GM23338 (cell line): ENCODE measurements around the gene TEDC2. TPM values are rescaled to one million over a fixed set of nuclear protein-coding genes. Genes with fewer than 3 reads are reported as not detected.

ENCODE experiments used
- ATAC-seq: fragments of 200-7000 bp; cut with Tn5 transposase; 3 replicates; pipeline ENCODE4 v1.9.1; 2020
- DNase-seq: peaks from one replicate; pipeline ENCODE4 v3.0.0-alpha.2; 2015; ENCODE audit warnings: low spot score
- H2AFZ ChIP-seq: fragments of 200-600 bp; sonication (generic); 2 replicates; pipeline ENCODE4 v1.8.0; 2016; ENCODE audit warnings: antibody characterized with exemption, mild to moderate bottlenecking, moderate library complexity
- H3F3A ChIP-seq: fragments of 200-600 bp; sonication (generic); replicated peaks from 2 replicates; pipeline ENCODE4 v1.8.0; 2017; ENCODE audit warnings: antibody characterized with exemption, mixed run types, low read depth
- H3K27ac ChIP-seq: fragments of 200-600 bp; sonication (generic); 2 replicates; pipeline ENCODE4 v1.6.1; 2016; ENCODE audit warnings: low read depth
- H3K27me3 ChIP-seq: fragments of 200-600 bp; sonication (generic); 2 replicates; pipeline ENCODE4 v1.8.0; 2016; ENCODE audit warnings: mild to moderate bottlenecking, mixed run types, moderate library complexity; ENCODE audit not compliant: insufficient read depth
- H3K36me3 ChIP-seq: fragments of 200-600 bp; sonication (generic); 2 replicates; pipeline ENCODE4 v1.8.0; 2016; ENCODE audit warnings: mild to moderate bottlenecking; ENCODE audit not compliant: insufficient read depth
- H3K4me1 ChIP-seq: fragments of 200-600 bp; sonication (generic); 2 replicates; pipeline ENCODE4 v1.8.0; 2016; ENCODE audit warnings: mild to moderate bottlenecking, moderate library complexity; ENCODE audit not compliant: insufficient read depth
- H3K4me2 ChIP-seq: fragments of 200-600 bp; sonication (generic); 2 replicates; pipeline ENCODE4 v1.7.1; 2017; ENCODE audit warnings: mixed run types
- H3K4me3 ChIP-seq: fragments of 200-600 bp; sonication (generic); 2 replicates; pipeline ENCODE4 v1.6.1; 2016; ENCODE audit warnings: mixed run types
- H3K79me2 ChIP-seq: fragments of 200-600 bp; sonication (generic); replicated peaks from 2 replicates; pipeline ENCODE4 v1.8.0; 2017; ENCODE audit warnings: mild to moderate bottlenecking; ENCODE audit not compliant: insufficient read depth
- H3K9me2 ChIP-seq: fragments of 200-600 bp; sonication (generic); 2 replicates; pipeline ENCODE4 v1.8.0; 2017; ENCODE audit not compliant: insufficient read depth
- H4K20me1 ChIP-seq: fragments of 200-600 bp; sonication (generic); replicated peaks from 2 replicates; pipeline ENCODE4 v1.8.0; 2017; ENCODE audit warnings: mild to moderate bottlenecking; ENCODE audit not compliant: insufficient read depth
- H3K27ac Mint-ChIP-seq: 2 replicates; pipeline ENCODE4 v1.8.0; 2020; ENCODE audit warnings: inconsistent platforms, mild to moderate bottlenecking, moderate library complexity, mixed read lengths
- H3K27me3 Mint-ChIP-seq: 3 replicates; pipeline ENCODE4 v1.8.0; 2022; ENCODE audit warnings: low read depth, mild to moderate bottlenecking, moderate library complexity, mixed read lengths, inconsistent platforms; ENCODE audit not compliant: insufficient read depth, poor library complexity
- H3K36me3 Mint-ChIP-seq: 3 replicates; pipeline ENCODE4 v1.8.0; 2021; ENCODE audit warnings: low read depth, mild to moderate bottlenecking, inconsistent platforms, moderate library complexity, mixed read lengths
- H3K4me1 Mint-ChIP-seq: 3 replicates; pipeline ENCODE4 v1.8.0; 2020; ENCODE audit warnings: mild to moderate bottlenecking, inconsistent platforms, mixed read lengths
- H3K4me3 Mint-ChIP-seq: 3 replicates; pipeline ENCODE4 v1.8.0; 2021; ENCODE audit warnings: moderate library complexity, mild to moderate bottlenecking, inconsistent platforms, mixed read lengths
- H3K9me3 Mint-ChIP-seq: 3 replicates; pipeline ENCODE4 v1.8.0; 2020; ENCODE audit warnings: moderate library complexity, mild to moderate bottlenecking, inconsistent platforms, mixed read lengths
- CREB1 ChIP-seq: fragments of 250-450 bp; sonication (Bioruptor Pico); IDR thresholded peaks from 2 replicates; pipeline ENCODE4 v1.5.0; 2020; ENCODE audit warnings: low read depth, mild to moderate bottlenecking, moderate library complexity
- ETS1 ChIP-seq: IDR thresholded peaks from 2 replicates; pipeline ENCODE4 v1.6.1; 2016; ENCODE audit warnings: antibody characterized with exemption
- EZH2 ChIP-seq: fragments of 200-600 bp; sonication (generic); IDR thresholded peaks from one replicate; pipeline ENCODE4 v1.8.0; 2017; ENCODE audit warnings: antibody characterized with exemption, mild to moderate bottlenecking, low read depth; ENCODE audit not compliant: unreplicated experiment
- EZH2phosphoT487 ChIP-seq: fragments of 200-600 bp; sonication (generic); IDR thresholded peaks from one replicate; pipeline ENCODE4 v1.8.1; 2018; ENCODE audit warnings: antibody characterized with exemption; ENCODE audit not compliant: unreplicated experiment
- JUNB ChIP-seq: IDR thresholded peaks from one replicate; pipeline ENCODE4 v1.6.1; 2016; ENCODE audit warnings: antibody characterized with exemption; ENCODE audit not compliant: unreplicated experiment
- NANOG ChIP-seq: IDR thresholded peaks from 2 replicates; pipeline ENCODE4 v1.6.1; 2016; ENCODE audit warnings: antibody characterized with exemption, borderline replicate concordance
- POLR2AphosphoS5 ChIP-seq: IDR thresholded peaks from 2 replicates; pipeline ENCODE4 v1.6.1; 2016; ENCODE audit warnings: antibody characterized with exemption, low read depth
- STAT1 ChIP-seq: IDR thresholded peaks from one replicate; pipeline ENCODE4 v1.6.1; 2016; ENCODE audit warnings: antibody characterized with exemption; ENCODE audit not compliant: unreplicated experiment
- ZNF114 ChIP-seq: fragments of 250-450 bp; sonication (Bioruptor Pico); IDR thresholded peaks from 2 replicates; pipeline ENCODE4 v1.5.0; 2020; ENCODE audit warnings: mild to moderate bottlenecking, moderate library complexity
- ZNF331 ChIP-seq: fragments of 250-450 bp; sonication (Bioruptor Pico); IDR thresholded peaks from 2 replicates; pipeline ENCODE4 v1.5.0; 2020; ENCODE audit warnings: low read depth, mild to moderate bottlenecking, moderate library complexity
- ZNF462 ChIP-seq: fragments of 250-450 bp; sonication (Bioruptor Pico); IDR thresholded peaks from 2 replicates; pipeline ENCODE4 v1.5.0; 2020; ENCODE audit warnings: mild to moderate bottlenecking, moderate library complexity
- polyA plus RNA-seq: library from polyadenylated mRNA; unstranded; fragments of >200 nt; fragmentation: Nextera tagmentation; extraction: Ambion mirVana; gene quantifications from 2 replicates; pipeline ENCODE4 v1.2.1, GENCODE V29; 2016
- total RNA-seq: library from RNA; depleted of rRNA; stranded (reverse); fragments of >200 nt; shearing (Covaris generic); gene quantifications from 2 replicates; pipeline ENCODE4 v1.2.3, GENCODE V29; 2014
- TF ChIP-seq, protein P1 (sequence below): IDR thresholded peaks from one replicate; pipeline ENCODE4 v1.6.1; 2018; ENCODE audit warnings: antibody characterized with exemption; ENCODE audit not compliant: unreplicated experiment
- TF ChIP-seq, protein P2 (sequence below), 2 experiments: fragments of 200-600 bp in 1 of 2; sonication (generic) in 1 of 2; conservative IDR thresholded peaks; 2 replicates each; pipeline versions ENCODE4 v1.5.1 to v1.6.1; 2016 to 2017; ENCODE audit warnings: antibody characterized with exemption in 2 of 2, low read depth in 2 of 2, mild to moderate bottlenecking in 2 of 2, moderate library complexity in 1 of 2

The TEDC2 gene
- total and polyA plus RNA-seq, 2 experiments from 2014 or later, result 50.6 to 98.9 TPM

DNA sequence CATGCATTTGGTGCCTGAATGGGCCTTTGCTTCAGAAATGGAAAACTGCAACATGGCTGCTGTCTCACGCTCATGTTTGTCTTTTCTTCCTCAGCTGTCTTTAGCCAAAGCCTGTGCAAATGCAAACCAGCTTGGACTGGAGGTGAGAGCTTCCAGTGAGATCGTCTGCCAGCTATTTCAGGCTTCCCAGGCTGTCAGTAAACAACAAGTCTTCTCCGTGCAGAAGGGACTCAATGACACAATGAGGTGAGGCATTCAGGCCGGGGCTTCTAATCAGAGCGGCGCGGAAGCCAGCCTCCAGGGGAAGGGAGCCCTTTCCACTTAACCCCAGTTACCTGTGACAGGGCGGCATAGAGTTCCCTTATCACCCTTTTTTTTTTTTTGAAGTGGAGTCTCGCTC lies 16.4 kb upstream of the TEDC2 start:
- no peaks in the 10 kb centered on the region for H3K9me3 Mint-ChIP-seq
- H3K9me2 ChIP-seq, result no peaks in the 10 kb centered on the region
- no peak overlapping the region for H3K4me2 ChIP-seq
- H4K20me1 ChIP-seq, result no peaks in the 10 kb centered on the region; the same call in 1 of the 2 replicates
- H3K27ac ChIP-seq, result no peak overlapping the region
- peaks cover 72% of the 10 kb centered on the region for H3K36me3 Mint-ChIP-seq
- DNase-seq, result no peak
- peaks cover 10% of the 10 kb centered on the region for H3K27me3 Mint-ChIP-seq
- H3K4me1 ChIP-seq, result no peaks in the 10 kb centered on the region
- H3F3A ChIP-seq, result no peaks in the 10 kb centered on the region
- no peak for ATAC-seq
- H3K4me3 Mint-ChIP-seq, result no peak overlapping the region
- peaks cover 24% of the 10 kb centered on the region for H3K36me3 ChIP-seq
- no peaks in the 10 kb centered on the region for H3K27me3 ChIP-seq
- no peak overlapping the region for H3K4me3 ChIP-seq
- TF ChIP-seq NANOG (no peak), ZNF331 (no peak), ZNF462 (CRISPR knock-in tag) (no peak), ZNF114 (CRISPR knock-in tag) (no peak), JUNB (no peak), EZH2 (no peak), CREB1 (CRISPR knock-in tag) (no peak), ETS1 (no peak), STAT1 (no peak), EZH2phosphoT487 (no peak), POLR2AphosphoS5 (no peak)
- TF ChIP-seq, protein P1, sequence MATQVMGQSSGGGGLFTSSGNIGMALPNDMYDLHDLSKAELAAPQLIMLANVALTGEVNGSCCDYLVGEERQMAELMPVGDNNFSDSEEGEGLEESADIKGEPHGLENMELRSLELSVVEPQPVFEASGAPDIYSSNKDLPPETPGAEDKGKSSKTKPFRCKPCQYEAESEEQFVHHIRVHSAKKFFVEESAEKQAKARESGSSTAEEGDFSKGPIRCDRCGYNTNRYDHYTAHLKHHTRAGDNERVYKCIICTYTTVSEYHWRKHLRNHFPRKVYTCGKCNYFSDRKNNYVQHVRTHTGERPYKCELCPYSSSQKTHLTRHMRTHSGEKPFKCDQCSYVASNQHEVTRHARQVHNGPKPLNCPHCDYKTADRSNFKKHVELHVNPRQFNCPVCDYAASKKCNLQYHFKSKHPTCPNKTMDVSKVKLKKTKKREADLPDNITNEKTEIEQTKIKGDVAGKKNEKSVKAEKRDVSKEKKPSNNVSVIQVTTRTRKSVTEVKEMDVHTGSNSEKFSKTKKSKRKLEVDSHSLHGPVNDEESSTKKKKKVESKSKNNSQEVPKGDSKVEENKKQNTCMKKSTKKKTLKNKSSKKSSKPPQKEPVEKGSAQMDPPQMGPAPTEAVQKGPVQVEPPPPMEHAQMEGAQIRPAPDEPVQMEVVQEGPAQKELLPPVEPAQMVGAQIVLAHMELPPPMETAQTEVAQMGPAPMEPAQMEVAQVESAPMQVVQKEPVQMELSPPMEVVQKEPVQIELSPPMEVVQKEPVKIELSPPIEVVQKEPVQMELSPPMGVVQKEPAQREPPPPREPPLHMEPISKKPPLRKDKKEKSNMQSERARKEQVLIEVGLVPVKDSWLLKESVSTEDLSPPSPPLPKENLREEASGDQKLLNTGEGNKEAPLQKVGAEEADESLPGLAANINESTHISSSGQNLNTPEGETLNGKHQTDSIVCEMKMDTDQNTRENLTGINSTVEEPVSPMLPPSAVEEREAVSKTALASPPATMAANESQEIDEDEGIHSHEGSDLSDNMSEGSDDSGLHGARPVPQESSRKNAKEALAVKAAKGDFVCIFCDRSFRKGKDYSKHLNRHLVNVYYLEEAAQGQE, result no peak
- TF ChIP-seq, protein P2, sequence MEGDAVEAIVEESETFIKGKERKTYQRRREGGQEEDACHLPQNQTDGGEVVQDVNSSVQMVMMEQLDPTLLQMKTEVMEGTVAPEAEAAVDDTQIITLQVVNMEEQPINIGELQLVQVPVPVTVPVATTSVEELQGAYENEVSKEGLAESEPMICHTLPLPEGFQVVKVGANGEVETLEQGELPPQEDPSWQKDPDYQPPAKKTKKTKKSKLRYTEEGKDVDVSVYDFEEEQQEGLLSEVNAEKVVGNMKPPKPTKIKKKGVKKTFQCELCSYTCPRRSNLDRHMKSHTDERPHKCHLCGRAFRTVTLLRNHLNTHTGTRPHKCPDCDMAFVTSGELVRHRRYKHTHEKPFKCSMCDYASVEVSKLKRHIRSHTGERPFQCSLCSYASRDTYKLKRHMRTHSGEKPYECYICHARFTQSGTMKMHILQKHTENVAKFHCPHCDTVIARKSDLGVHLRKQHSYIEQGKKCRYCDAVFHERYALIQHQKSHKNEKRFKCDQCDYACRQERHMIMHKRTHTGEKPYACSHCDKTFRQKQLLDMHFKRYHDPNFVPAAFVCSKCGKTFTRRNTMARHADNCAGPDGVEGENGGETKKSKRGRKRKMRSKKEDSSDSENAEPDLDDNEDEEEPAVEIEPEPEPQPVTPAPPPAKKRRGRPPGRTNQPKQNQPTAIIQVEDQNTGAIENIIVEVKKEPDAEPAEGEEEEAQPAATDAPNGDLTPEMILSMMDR (conservative IDR thresholded peaks at IDR 0.05; ENCODE audit: low read depth in 2 of 2), result no peak
- no peaks in the 10 kb centered on the region for H3K4me1 Mint-ChIP-seq
- H3K79me2 ChIP-seq, result no peaks in the 10 kb centered on the region
- no peak overlapping the region for H2AFZ ChIP-seq
- H3K27ac Mint-ChIP-seq, result no peak overlapping the region
